GM21786 (cell line): Measurements from ENCODE around the gene KDM4B.

Experiments
- ATAC-seq: cut with Tn5 transposase; IDR thresholded peaks from one replicate; pipeline ENCODE4 v1.9.1; 2021; ENCODE audit not compliant: unreplicated experiment

KDM4B gene

DNA sequence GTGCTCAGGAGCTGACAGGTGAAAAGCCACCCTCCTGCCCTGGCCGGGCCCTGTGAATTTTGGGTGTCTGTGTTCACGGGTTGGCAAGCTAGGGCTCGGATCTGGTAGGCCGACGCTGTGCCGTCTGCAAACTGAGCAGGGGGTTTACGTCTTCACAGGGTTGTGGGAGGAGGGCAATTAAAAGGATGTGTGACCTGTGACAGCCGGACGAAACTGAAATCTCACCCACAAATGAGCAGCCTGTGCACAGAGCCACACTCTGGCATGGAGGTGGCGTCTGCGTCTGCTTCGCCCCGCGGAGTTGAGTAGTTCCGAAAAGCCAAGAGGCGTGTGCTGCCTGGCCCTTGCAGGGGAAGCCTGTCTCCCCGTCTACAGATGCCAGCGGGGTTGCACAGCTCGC is 117.3 kb downstream of the KDM4B start:
- no peak for ATAC-seq

DNA sequence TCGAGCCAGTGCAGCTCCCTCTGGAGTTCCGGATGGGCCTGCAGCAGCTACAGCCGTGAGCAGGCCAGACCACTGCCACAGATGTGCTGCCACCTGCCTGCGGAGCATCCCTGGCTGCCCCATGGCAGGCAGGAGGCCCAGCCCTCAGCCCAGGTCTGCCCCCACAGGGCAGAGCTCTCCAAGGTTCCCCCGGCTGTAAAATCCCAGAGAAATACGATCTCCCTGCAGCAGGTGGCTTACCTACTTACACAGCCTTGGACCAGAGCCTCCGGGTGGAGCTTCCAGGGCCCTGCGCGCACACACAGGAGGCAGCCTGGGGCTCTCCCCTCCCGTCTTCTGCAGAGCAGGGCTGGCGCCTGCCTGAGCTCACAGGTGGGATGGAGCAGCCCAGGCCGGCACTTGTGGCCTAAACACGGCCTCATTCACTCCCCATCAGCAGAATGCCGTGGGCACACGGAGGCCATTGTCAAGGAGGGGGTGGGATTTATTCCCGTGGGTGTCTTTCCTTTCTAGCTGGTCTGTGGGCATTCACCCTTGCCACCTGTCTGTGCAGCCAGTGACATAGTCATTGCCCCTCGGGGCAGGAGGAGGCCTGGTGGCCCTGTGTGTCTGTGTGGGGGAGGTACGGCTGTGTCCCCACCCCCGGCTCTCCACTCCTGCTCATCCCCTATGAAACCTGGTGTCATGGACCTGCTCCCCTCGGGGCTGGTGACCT is 118.0 kb downstream of the KDM4B start:
- ATAC-seq = no peak

DNA sequence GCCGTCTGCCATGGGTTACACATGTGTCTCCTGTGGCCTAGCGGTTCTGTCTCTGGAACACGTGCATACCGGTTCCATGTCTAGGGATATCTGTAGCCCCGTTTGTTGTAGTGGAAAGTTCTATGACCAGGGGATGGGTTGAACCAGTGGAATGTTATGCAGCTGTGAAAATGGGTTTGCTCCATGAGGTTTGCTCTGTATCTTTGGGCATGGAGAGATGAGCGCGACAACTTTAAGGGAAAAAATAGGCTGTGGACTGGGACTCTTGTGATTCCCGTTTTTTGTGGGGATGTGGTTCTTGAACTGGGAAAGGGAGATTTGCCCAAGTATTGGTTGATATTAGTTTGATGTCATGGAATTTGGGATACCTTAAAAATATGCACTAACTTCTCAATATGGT is 120.4 kb downstream of the KDM4B start:
- no peak for ATAC-seq

DNA sequence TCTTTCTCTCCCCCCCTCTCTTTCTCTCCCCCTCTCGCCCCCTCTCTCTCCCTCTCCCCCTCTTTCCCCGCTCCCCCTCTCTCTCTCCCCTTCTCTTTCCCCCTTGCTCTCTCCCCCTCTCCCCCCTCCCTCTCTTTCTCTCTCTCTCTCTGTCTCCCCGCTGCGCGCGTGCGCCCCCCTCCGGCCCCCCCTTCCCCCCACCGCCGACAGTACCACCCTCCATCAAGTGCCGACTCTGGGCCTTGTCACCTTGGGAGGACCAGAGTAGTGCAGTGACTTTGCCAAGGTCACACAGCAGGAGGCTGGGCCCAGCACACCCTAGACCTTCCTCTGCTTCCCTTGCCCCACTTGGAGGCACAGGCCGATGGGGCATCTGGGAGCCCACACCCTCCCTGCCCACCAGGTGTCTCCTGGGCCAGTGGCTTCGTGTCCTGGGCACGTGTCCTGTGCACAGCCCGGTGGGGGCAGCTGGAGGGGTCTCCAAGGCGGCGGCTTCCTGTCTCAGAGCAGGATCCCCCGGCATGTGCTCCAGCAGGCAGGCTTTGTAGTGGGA is 121.6 kb downstream of the KDM4B start:
- ATAC-seq = no peak

GRCh38 chr19:5091018-5091683 is 122.2 kb downstream of the KDM4B start:
- ATAC-seq = no peak

DNA sequence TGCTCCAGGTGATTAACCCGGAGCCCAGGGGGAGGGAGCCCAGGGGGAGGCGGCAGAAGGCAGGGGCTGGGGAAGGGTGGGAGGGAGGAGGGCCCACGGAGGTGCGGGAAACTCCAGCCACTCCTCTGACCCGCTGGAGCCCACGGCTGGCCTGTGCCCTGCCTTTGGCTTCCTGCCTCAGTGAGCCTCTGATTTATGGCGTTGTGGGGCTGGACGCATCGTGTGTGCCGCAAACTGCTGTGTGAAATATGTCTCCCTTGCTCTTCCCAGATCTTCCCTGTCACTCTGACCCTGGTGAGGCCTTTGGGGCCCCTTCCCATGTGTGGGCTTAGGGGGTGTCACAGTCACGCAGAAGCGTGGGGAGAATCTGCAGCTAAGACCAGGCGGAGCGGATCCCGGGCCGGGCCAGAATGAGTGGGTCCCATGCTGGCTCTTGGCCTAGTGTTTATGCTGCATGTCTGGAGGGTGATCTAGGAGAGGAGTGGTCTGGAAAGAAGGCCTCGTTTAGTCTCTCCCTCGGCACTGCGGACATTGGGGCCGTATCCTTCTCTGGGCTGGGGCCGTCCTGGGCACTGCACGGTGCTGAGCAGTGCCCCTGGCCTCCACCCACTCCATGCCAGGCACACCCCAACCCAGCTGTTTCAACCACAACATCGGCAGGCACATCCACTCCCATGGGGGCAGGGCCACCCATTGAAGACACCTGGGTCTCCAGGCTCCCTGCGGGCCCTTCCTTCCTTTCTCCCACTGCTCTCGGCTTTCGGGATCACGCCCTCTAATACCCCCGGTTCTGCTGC is 123.0 kb downstream of the KDM4B start:
- no peak for ATAC-seq

DNA sequence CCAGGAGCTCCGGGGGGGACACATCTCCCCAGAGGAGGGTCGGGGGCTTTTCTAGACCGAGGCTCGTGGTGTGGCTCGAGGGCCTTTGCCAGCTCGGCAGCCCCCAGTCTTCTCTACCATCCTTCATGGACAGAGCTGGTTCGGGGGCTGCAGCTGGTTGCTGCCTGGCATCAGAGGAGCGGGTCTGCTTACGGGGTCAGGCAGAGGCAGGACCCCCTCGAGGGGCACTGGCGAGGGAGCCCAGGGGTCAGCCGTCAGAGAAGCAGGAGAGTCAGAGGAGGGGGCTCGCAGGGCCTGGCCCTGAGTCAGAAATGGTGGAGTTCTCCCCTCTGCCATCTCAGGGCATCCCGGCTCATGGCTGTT is 123.5 kb downstream of the KDM4B start:
- no peak for ATAC-seq

DNA sequence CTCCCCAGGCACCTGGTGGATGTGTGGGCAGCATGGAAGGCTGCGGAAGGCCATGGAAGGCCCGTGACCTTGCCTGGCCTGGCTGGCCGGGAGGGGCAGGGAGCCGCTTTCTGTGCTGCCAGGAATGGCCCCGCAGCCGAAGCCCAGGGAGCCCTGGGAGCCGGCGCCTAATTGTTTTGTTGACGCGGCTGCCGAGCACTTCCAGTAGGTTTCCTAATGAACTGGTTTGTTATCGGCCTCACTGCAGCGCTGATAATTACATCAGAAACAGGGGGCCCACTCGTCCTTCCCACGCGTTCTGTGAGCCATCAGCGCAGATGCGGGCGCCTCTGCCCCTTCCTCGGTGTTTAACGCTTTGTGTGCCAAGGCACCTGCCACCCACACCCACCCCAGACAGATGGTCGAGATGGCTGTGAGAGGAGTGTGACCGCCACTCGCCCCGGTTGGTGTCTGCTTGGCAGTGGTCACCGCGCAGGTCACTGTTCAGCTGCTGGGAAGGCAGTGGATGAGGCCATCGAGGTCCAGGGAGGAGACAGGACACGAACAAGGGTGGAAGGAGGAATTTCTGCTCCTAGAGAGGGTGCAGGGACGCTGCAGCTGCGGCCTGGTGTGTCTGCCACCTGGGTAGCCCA is 124.5 kb downstream of the KDM4B start:
- no peak for ATAC-seq

DNA sequence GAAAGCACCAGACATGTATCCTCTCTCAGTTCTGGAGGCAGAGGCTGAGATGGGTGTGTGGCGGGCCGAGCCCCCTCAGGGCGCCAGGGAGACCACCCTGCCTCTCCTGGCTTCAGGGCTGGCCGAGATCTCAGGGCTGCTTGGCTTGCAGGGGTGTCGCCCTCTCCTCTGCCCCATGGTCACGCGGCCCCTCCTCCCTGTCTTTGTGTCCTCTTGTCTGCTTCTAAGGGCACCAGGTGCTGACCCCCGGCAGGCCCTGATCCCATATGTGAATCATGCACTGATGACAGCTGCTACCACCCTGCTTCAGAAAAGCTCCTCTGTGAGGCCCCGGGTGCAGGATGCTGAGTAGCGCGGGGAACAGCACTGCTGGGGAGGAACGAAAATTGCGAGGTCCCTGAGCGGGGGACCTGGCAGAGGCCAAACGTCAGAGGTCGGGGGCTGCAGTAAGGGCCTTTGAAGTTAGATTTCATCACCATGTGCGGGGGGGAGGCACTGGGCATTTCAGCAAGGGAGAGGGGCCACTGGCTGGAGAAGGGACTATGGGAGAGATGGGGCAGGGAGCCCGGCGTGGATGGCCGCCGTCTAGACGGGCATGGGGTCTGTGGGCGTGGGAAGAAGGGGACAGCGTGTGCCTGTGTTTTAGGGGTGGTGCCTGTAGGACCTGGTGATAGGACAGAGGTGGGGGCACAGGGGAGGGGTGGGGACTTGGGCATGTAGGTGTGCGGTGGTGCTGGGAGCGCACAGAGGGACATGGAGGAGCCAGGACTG is 125.2 kb downstream of the KDM4B start:
- ATAC-seq = no peak

DNA sequence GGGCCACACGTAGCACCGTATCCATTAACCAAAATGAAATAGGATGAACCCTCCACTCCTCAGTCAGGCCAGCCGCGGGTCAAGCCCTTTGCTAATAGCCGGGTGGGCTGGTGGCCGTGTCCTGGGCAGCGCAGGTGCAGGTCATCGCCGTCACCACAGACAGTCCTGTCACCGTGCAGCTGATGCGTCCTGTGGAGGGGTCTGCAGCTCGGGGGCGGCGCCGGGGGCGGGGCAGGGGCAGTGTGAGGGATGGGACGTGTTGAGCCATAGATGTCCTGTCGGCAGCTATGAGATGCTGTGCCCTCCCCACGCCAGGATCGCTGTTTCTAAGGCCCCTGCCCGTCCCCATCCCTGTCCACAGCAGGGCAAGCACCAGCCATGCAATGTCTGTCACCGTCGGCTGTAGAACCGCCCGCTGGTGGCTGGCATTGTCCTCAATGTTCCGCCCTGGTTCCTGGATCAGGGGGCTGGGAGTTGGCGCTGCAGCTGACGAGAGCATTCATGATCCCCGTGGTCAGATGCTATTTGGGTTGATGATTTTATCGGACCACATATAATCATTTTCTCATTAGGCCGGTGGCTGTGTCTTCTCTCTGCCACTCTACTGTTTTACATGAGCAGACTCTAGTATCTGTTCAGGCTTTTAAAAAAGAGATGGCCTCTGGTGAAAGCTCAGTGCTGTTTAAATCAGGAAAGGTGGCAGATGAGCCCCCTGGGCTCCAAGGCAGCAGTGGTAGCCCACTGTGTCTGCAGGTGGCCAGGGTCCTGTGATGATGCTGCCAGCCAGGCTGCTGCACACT is 126.1 kb downstream of the KDM4B start:
- ATAC-seq = no peak

DNA sequence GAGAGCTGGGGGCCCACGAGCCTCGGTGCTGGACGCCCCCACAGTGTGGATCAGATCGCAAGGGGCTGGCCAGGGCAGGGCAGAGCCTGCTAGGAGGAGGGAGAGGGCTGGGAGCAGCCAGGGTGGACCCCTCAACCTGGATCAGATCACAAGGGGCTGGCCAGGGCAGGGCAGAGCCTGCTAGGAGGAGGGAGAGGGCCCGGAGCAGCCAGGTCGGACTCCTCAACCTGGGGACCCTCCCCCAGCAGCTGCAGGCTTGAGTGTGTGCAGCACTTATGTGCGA is 126.6 kb downstream of the KDM4B start:
- ATAC-seq = no peak

DNA sequence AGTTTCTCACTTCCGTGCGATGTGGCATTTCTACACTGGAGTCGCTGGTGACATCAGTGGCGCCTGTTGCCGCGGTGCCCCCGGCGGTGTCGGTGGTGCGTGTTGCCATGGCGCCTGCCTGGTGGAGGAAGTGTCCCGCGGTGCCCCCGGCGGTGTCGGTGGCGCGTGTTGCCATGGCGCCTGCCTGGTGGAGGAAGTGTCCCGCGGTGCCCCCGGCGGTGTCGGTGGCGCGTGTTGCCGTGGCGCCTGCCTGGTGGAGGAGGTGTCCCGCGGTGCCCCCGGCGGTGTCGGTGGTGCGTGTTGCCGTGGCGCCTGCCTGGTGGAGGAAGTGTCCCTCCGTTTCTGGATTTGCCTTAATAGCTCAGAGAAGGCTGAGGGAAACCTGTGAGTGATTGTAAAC is 127.6 kb downstream of the KDM4B start:
- no peak for ATAC-seq

- ATAC-seq = no peak
Observed at GRCh38 chr19:5097331-5097930, 128.5 kb downstream of the KDM4B start.

DNA sequence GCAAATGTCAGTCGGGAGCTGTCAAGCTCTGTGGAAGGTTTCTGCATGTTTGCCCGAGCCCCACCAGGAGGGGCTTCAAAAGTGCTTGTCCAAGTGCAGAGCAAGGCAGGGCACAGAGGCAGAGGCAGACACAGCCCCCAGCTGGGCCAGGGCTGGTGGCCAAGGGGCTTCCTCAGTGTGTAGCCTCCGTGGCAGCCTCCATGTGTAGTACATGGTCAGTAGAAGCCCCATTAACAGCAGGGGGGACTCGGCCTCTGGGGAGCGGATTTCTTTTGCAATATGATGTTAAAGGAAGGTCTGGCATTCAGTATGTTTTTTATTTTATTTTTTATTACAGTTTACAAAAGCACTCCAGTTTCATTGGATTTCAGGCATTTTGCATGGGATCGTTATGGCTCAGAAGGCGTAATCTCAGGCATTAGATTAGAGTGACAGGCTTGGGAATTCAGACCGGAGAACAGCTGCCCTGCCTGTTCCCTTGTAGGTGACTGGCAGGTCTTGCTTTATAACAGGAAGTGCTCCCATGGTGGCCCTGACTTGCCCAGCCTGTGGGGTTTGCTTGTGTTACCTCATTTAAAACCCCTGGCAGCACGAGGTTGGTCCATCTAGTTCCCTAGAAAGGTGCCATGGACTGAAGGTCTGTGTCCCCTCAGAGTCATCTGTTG is 129.2 kb downstream of the KDM4B start:
- no peak for ATAC-seq

DNA sequence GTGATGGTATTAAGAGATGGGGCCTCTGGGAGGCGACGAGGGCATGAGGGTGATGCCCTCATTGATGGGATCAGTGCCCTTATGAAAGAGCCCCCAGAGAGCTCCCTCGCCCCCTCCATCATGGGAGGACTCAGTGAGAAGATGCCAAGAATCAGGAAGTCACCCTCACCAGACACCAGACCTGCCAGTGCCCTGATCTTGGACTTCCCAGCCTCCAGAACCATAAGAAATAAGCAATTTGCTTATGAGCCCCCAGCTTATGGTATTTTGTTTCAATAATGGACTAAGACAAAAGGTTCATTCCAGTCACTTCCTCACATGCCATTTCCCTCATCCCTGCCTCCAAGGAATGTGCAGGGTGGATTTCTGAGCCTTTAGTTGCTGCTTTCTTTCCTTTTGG is 129.7 kb downstream of the KDM4B start:
- no peak for ATAC-seq

DNA sequence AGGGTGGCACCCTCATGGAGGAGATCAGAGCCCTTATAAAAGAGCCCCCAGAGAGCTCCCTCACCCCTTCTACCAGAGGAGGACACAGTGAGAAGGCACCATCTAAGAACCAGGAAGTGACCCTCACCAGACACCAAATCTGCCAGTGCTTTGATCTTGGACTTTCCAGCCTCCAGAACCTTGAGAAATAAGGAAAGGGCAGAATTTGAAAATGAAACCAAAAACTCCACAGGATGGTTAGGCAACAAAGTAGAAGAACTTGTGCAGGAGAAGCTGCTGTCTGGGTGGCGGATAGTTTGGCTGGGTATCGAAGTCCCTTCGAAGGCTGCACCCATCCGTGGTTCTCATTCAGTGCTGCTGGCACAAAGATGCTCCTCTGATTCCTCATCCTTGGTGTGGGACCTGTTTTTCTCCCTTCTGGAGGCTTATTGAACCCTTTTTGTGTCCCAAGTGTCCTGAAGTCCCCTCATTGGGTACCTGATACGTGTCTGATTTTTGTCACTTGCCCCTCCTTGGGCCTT is 130.8 kb downstream of the KDM4B start:
- no peak for ATAC-seq

GRCh38 chr19:5101871-5102270 is 133.0 kb downstream of the KDM4B start:
- ATAC-seq = no peak

GRCh38 chr19:5102520-5102919 is 133.6 kb downstream of the KDM4B start:
- no peak for ATAC-seq
